ENCODE data around the gene FIZ1.

Gene FIZ1

DNA sequence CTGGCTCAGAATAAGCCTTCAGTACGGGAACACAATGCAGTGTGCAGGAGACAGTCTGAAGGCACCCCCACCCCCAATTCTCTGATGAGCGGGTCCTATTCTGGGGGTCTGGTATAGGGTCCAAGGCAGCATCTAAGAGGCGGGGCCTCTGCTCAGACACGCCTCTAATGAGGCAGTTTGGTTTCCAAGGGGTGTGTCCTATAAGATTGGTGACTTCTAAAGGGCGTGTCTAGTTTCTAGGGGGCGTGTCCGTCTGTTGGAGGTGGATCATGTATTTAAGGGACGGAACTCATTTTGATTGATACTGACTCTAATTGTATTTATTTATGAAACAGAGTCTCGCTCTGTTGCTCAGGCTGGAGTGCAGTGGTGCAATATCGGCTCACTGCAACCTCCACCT lies 8.7 kb downstream of the FIZ1 start:
- TF ChIP-seq, protein P1, sequence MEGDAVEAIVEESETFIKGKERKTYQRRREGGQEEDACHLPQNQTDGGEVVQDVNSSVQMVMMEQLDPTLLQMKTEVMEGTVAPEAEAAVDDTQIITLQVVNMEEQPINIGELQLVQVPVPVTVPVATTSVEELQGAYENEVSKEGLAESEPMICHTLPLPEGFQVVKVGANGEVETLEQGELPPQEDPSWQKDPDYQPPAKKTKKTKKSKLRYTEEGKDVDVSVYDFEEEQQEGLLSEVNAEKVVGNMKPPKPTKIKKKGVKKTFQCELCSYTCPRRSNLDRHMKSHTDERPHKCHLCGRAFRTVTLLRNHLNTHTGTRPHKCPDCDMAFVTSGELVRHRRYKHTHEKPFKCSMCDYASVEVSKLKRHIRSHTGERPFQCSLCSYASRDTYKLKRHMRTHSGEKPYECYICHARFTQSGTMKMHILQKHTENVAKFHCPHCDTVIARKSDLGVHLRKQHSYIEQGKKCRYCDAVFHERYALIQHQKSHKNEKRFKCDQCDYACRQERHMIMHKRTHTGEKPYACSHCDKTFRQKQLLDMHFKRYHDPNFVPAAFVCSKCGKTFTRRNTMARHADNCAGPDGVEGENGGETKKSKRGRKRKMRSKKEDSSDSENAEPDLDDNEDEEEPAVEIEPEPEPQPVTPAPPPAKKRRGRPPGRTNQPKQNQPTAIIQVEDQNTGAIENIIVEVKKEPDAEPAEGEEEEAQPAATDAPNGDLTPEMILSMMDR (IDR thresholded peaks at IDR 0.05; ENCODE audit: low read length), result no peak
- TF ChIP-seq EZH2phosphoT487 (IDR thresholded peaks at IDR 0.05; ENCODE audit: low read length) (no peak), EZH2 (optimal IDR thresholded peaks at IDR 0.05; ENCODE audit: low read depth, low read length) (no peak)
- Histone ChIP-seq H3K9me2 (replicated peaks; ENCODE audit: insufficient read depth, low read length) (no peaks in the 10 kb centered on the region), H3K36me3 (replicated peaks; ENCODE audit: insufficient read depth, low read length) (no peaks in the 10 kb centered on the region), H2AFZ (ENCODE audit: low read length) (no peak overlapping the region), H3K9me3 (replicated peaks; ENCODE audit: insufficient read depth, low read length) (no peaks in the 10 kb centered on the region), H3K27ac (ENCODE audit: low read length) (no peak overlapping the region), H3K4me3 (ENCODE audit: low read length) (no peak overlapping the region), H3K4me1 (ENCODE audit: low read length) (no peaks in the 10 kb centered on the region), H3K9ac (ENCODE audit: low read length) (no peak overlapping the region), H3K27me3 (replicated peaks; ENCODE audit: insufficient read depth, low read length) (peaks cover 34% of the 10 kb centered on the region), H3F3A (ENCODE audit: insufficient read depth, low read length) (no peaks in the 10 kb centered on the region), H3K4me2 (ENCODE audit: low read depth, low read length) (no peak overlapping the region), H3K79me2 (ENCODE audit: low read length) (no peaks in the 10 kb centered on the region), H4K20me1 (ENCODE audit: insufficient read depth, low read length) (no peaks in the 10 kb centered on the region)
- DNase-seq, result no peak

DNA sequence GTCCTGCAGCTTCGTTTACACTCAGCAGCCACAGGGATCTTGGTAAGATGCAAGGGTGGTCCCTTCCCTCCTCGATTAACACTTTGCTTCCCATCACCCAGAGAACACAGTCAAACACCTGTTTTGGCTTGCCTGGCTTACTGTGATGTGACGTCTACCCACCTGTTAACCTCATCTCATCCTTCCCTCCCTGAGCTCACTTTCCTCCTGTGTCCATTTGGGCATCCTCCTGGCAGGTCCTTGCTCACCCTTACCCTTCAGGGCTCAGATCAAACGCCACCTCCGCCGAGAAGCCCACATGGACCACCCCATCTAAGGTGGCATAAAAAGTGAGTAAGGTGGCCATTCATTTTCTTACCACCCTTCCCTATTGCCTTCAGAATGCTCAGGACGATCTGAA lies 9.2 kb downstream of the FIZ1 start:
- no peak overlapping the region for H3K4me2 ChIP-seq (ENCODE audit: low read depth, low read length)
- no peak overlapping the region for H3K27ac ChIP-seq (ENCODE audit: low read length)
- H3K36me3 ChIP-seq (replicated peaks; ENCODE audit: insufficient read depth, low read length), result no peaks in the 10 kb centered on the region
- H3K9me3 ChIP-seq (replicated peaks; ENCODE audit: insufficient read depth, low read length), result no peaks in the 10 kb centered on the region
- no peaks in the 10 kb centered on the region for H3K9me2 ChIP-seq (replicated peaks; ENCODE audit: insufficient read depth, low read length)
- no peaks in the 10 kb centered on the region for H4K20me1 ChIP-seq (ENCODE audit: insufficient read depth, low read length)
- H3K4me1 ChIP-seq (ENCODE audit: low read length), result no peaks in the 10 kb centered on the region
- TF ChIP-seq EZH2phosphoT487 (IDR thresholded peaks at IDR 0.05; ENCODE audit: low read length), result no peak
- no peak for TF ChIP-seq EZH2 (optimal IDR thresholded peaks at IDR 0.05; ENCODE audit: low read depth, low read length)
- TF ChIP-seq, protein P1 (IDR thresholded peaks at IDR 0.05; ENCODE audit: low read length), result no peak
- no peaks in the 10 kb centered on the region for H3F3A ChIP-seq (ENCODE audit: insufficient read depth, low read length)
- no peak overlapping the region for H2AFZ ChIP-seq (ENCODE audit: low read length)
- H3K79me2 ChIP-seq (ENCODE audit: low read length), result no peaks in the 10 kb centered on the region
- peaks cover 39% of the 10 kb centered on the region for H3K27me3 ChIP-seq (replicated peaks; ENCODE audit: insufficient read depth, low read length)
- H3K9ac ChIP-seq (ENCODE audit: low read length), result no peak overlapping the region
- H3K4me3 ChIP-seq (ENCODE audit: low read length), result no peak overlapping the region
- no peak for DNase-seq

DNA sequence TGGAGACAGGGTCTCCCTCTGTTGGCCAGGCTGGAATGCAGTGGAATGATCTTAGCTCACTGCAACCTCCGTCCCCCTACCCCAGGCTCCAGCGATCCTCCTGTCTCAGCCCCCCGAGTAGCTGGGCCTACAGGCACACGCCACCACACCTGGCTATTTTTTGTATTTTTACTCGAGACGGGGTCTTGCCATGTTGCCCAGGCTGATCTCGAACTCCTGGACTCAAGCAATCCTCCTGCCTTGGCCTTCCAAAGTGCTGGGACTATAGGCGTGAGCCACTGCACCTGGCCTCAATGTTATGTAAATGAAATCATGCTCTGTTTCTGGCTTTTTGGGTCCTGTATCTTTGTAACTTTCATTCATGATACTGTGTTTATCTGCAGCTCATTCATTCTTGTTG lies 10.6 kb downstream of the FIZ1 start:
- Histone ChIP-seq H3K4me3 (ENCODE audit: low read length) (no peak overlapping the region), H3K36me3 (replicated peaks; ENCODE audit: insufficient read depth, low read length) (no peaks in the 10 kb centered on the region), H3K27me3 (replicated peaks; ENCODE audit: insufficient read depth, low read length) (peaks cover 52% of the 10 kb centered on the region), H3K79me2 (ENCODE audit: low read length) (no peaks in the 10 kb centered on the region), H2AFZ (ENCODE audit: low read length) (no peak overlapping the region), H3K27ac (ENCODE audit: low read length) (no peak overlapping the region), H3K9ac (ENCODE audit: low read length) (no peak overlapping the region), H4K20me1 (ENCODE audit: insufficient read depth, low read length) (no peaks in the 10 kb centered on the region), H3F3A (ENCODE audit: insufficient read depth, low read length) (no peaks in the 10 kb centered on the region), H3K9me2 (replicated peaks; ENCODE audit: insufficient read depth, low read length) (no peaks in the 10 kb centered on the region), H3K4me1 (ENCODE audit: low read length) (no peaks in the 10 kb centered on the region), H3K9me3 (replicated peaks; ENCODE audit: insufficient read depth, low read length) (no peaks in the 10 kb centered on the region), H3K4me2 (ENCODE audit: low read depth, low read length) (no peak overlapping the region)
- TF ChIP-seq, protein P1 (IDR thresholded peaks at IDR 0.05; ENCODE audit: low read length), result no peak
- no peak for TF ChIP-seq EZH2phosphoT487 (IDR thresholded peaks at IDR 0.05; ENCODE audit: low read length)
- TF ChIP-seq EZH2 (optimal IDR thresholded peaks at IDR 0.05; ENCODE audit: low read depth, low read length), result no peak
- DNase-seq, result no peak
